Activated CD4-positive, alpha-beta T cell treated with anti-CD3 and anti-CD28 coated beads, Interleukin-2, amount 50 U/mL, for 4 hours (primary cell): ENCODE results near the gene TUBGCP5.
"Not testable (repeated sequence)": the region's sequence is repeated elsewhere in the genome, so short reads cannot be mapped to it uniquely, and the experiment has no call there.

ENCODE experiments used
- DNase-seq, 2 experiments: peaks; one replicate each; pipeline ENCODE4 v3.0.0-alpha.2; 2020

The TUBGCP5 gene

GRCh38 chr15:23039917-23040281 is 530 bp upstream of the TUBGCP5 start:
- DNase-seq: no peak

DNA sequence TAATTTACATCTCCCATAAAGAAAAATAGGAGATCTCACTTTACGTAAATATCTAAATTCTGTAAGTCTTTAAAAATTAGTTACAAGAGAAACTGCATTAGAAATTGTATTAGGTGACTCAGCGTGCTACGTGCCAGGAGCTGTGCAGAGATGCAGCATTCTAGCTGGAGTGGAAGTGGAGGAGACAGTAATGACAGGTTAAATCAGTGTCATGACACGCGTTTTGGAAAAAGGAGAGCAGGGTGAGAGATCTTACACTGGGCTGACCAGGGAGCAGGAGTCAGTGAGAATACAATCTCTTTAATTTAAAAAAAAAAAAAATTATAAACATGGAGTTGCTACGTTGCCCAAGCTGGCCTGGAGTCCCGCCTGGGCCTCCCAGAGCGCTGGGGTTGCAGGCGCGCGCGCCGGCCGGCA is 635 bp downstream of the TUBGCP5 start:
- no peak for DNase-seq

GRCh38 chr15:23035964-23036566 is 3.3 kb downstream of the TUBGCP5 start:
- DNase-seq: peak; percentile 25 to 39

- DNase-seq: no peak
Observed at GRCh38 chr15:23033979-23034378, 5.4 kb downstream of the TUBGCP5 start.

- no peak for DNase-seq
Observed at GRCh38 chr15:23026218-23026617, 13.2 kb downstream of the TUBGCP5 start.

GRCh38 chr15:23022156-23022555 is 17.2 kb downstream of the TUBGCP5 start:
- no peak for DNase-seq

DNA sequence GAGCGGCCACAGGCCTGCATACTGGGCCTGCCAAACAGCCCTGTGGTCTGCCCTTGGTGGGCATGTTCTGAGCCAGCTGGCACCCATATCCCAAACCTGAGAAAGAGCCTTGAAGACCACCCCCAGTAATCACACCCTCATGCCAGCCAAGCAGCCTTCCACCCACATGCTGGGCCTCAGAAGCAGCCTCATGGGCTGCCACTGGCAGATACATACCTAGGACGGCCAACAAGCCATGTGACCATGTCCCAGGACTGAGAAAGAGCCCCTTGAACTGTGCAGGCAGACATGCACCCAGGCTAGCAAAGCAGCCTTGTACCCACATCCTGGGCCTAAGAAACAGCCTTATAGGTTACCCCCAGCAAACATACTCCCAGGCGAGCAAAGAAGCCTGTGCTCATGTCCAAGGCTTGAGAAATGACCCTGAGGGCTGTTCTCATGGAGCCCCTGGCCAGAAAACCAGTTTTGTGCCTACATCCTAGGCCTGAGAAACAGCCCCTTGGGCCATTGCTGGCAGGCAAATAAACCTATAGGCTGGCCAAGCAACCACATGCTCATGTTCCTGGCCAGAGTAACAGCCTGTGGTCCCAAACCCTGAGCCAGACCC is 24.9 kb downstream of the TUBGCP5 start:
- no peak for DNase-seq

GRCh38 chr15:23013681-23014080 is 25.7 kb downstream of the TUBGCP5 start:
- DNase-seq: no peak

DNA sequence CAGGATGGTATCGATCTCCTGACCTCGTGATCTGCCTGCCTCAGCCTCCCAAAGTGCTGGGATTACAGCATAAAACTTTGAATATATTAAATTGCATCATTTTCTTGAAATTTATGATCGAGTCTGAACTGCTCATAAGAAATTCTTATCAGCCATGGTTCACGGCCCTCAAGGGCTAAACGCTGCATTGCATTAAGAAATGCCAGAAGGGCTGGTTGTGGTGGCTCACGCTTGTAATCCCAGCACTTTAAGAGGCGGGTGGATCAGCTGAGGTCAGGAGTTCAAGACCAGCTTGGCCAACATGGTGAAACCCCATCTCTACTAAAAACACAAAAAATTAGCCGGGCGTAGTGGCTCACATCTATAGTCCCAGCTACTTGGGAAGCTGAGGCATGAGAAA is 26.8 kb downstream of the TUBGCP5 start:
- DNase-seq: not testable (repeated sequence)

DNA sequence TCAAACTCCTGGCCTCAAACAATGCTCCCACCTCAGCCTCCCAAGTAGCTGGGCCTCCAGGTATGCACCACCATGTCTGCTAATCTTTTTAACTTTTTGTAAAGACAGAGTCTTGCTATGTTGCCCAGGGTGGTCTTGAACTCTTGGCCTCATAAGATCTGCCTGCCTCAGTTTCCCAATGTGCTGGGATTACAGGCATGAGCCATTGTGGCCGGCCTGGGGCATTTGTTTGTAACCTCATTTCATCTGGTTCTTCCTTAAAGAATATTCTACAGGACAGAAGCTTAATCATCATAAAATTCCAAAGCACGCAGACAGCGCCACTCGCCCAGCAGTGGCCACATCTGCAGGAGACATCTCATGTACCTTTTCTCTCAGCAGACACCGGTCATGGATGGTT is 35.6 kb downstream of the TUBGCP5 start:
- DNase-seq: no peak

DNA sequence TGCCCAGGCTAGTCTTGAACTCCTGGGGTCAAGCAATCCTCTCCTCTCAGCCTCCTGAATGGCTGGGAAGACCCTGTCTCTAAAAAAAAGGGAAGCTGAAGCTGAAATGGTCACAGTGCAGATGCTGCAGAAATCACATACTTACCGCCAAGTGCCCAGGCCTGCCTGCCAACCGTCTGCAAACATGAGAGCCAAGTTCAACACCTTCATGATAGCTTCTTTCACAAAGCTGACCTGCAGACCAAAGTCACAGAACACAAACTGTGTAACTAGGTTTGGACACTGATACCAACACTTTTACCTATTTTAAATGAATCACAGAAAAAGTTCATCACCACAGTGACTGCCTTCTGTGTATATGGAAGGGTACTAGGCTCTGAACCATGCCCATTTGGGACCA is 36.4 kb downstream of the TUBGCP5 start:
- no peak for DNase-seq

- DNase-seq: no peak
Observed at GRCh38 chr15:22995795-22996194, 43.6 kb downstream of the TUBGCP5 start.

DNA sequence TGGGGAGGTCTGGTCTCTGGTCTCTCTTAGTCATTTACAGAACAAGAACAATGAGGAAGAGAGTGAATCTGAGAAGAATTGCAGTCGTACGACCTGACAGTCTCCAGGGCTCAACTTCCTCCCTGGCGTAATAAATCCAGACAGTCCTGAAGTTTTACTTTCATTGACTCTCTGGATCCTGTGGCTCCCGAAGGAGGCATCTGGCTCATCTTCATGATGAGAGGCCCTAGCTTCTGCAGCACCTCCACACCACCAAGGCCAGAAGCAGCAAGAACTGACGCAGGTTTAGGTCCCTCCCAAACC is 47.4 kb downstream of the TUBGCP5 start:
- no peak for DNase-seq

DNA sequence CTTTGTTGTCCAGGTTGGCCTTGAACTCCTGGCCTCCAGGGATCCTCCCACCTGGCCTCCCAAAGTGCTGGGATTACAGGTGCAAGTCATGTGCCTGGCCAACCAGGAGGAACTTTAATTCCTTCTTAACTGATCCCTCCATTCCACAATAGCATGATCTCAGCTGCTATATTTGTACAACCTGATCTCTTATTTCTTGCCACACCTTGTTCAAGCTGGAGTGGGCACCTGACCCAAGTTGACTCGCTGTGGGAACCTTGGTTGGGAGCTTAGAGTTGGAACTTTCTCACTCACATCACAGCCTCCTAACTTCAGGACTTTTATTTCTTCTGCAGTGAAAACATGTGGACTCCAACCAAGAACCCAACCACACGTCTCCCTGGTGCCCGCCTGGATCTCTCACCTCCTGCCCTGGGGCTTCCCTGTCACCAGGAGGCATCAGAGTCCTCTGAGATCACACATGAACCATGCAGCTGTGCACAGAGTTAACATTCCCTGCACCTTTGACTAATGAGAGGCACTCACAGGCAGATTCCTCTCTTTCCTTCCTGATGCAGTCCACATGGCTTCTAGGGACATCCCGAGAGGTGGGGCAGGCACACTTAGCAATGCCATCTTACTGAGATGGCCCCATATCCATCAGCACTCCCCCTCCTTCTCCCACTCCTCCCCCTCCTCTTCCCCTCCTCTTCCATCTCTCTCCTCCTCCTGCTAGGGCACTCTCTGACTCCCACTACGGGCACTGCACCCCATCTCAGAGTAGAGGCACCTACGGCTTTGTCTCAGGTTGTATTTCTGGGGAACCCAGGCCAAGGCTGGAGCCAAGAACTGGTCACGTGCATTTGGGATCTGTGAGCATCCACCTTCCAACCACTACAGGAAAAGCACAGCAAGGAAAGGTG is 49.5 kb downstream of the TUBGCP5 start:
- no peak for DNase-seq

GRCh38 chr15:22988811-22989210 is 50.6 kb downstream of the TUBGCP5 start:
- DNase-seq: no peak

- not testable (repeated sequence) for DNase-seq
Observed at GRCh38 chr15:22981931-22982330, 57.4 kb downstream of the TUBGCP5 start.

- no peak for DNase-seq
Observed at GRCh38 chr15:22981051-22981840, 58.1 kb downstream of the TUBGCP5 start.

DNA sequence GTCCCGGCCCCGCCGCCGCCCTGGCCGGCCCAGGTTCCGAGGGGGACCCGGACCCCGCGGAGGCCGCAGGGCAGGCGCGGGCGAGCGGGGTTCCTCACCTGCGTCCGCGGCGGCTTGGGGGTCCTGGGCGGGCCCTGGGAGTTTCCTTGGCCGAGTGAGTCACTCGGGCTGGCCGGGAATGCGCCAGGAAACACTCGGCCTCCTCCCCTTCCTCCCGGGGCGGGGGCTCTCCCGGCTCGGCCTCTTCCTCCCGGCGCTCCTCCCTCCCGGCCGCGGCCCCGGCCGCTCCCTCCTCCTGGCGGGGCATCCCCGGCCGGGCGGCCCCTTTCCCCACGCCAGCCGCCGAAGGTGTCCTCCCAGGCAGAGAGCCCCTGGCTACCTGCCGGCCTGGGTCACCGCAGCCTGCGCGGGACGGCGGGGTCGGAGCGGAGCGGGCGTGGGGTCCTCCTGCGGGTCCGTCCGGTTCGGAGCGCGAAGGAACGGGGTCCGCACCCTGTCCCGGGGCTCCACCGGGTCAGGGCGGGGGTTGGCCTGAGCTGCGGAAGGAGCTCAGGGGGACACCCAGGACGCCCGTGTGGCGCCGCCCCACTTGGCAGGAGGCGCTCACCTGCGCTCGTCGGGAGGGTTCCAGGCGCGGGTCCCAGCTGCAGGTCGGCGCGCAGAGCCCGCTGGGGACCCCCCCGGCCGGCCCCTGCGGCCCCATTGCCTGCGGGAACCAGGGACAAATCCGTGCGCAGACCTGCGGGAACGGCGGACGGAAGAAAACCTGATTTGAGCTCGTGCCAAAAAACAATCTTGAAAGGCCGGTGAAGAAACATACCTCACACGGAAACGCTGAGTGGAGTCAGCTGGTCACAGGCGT is 58.9 kb downstream of the TUBGCP5 start, which contains the start of gene CYFIP1:
Gene CYFIP1, minus strand, starts transcription at position 180 of the 862 bp plus-strand sequence. CDS start 33,083 bp downstream, outside the sequence.
- no peak for DNase-seq

DNA sequence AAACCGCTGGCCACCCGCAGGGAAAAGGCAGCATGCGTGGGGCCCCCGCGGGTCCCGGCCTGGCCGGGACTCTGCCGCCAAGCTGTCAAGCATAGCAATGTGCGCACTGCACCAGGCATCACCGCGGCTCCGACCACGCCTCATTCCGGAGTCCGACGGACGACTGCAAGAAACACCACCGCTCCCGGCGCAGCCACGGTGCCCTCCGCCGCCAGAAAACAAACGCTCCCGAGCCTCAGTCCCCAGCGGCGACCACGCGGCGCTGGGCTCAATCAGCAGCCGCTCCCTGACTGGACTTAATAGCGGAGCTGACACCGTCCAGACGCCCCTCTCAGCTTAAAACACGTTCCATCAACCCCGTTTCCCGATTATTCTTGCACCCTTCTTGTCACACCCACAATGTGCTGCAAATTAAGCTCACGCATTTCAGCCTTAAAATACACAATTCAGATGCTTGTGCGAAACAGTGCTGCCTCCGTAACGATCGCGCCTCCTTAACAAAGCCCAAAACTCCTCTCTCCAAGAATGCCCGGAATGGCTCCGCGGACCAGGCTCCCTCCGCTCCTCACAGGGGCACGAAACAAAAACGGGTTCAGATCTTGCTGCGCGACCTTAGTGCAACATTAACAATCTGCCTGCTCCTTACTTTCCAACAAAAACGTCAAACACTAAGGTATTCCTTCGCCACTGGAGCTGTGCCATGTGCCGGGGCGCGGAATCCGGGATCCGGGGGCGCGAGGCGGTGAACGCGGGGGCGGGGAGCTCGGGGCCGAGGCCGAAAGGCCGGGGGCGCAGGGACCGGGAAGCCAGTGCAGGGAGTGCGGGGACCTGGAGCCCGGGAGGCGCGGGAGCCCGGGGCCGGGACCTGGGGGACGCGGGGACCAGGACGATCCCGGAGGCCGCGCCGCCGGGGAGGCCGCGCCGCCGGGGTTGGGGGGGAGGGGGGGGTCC is 59.9 kb downstream of the TUBGCP5 start:
- DNase-seq: peak in 1 of 2 experiments; percentile 6

DNA sequence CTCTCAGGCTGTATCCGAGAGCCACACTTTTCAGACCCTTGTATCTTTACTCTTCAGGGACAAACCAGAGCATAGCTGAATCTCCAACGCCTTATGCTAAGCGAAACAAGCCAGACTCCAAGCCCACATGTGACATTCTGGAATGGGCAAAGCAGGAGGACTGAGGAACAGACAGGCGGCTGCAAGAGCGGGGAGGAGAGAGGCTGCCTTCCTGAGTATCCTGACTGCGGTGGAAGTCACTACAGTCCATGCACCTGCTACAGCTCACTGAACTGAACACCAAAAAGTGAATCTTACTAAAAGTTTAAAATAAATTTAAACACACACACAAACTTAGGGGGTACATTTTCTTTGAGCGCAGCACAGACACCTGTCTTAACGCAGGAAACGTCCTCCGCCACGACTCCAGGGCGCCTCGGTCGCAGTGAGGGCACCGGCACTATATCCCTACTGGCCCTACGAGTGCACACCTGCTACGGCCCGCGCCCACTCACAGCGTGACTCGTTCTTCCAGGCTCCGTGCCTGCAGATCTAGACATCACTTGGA is 60.6 kb downstream of the TUBGCP5 start:
- DNase-seq: no peak

GRCh38 chr15:22974745-22975144 is 64.6 kb downstream of the TUBGCP5 start:
- no peak for DNase-seq
